ENCODE data around the gene TOR1A. TPM values are rescaled to one million over a fixed set of nuclear protein-coding genes. Genes with fewer than 3 reads are reported as not detected.

The TOR1A gene
- polyA plus RNA-seq, 1 donor (not counting 4 experiments of a cell fraction or from before 2014, with no cell fraction given), result 60.6 TPM

- no peak overlapping the region for H3K4me2 ChIP-seq (ENCODE audit: control insufficient read depth, extremely low read depth, insufficient read depth, low read depth, low read length)
- no peaks in the 10 kb centered on the region for H3K4me1 ChIP-seq (ENCODE audit: control insufficient read depth, extremely low read depth, insufficient read depth, low read length)
- H3K36me3 ChIP-seq (ENCODE audit: control insufficient read depth in 2 of 2, extremely low read depth in 1 of 2, insufficient read depth in 2 of 2, low read length in 2 of 2), result peaks cover 0 to 20% of the 10 kb centered on the region in 2 experiments
- H2AFZ ChIP-seq (ENCODE audit: control insufficient read depth, low read length), result no peak overlapping the region
- FAIRE-seq (no peak), DNase-seq (ENCODE audit: low read depth, low spot score) (no peak)
- no peaks in the 10 kb centered on the region for H3K27me3 ChIP-seq (ENCODE audit: control insufficient read depth, extremely low read depth, insufficient read depth, low read length)
- H3K9ac ChIP-seq (ENCODE audit: control insufficient read depth, extremely low read depth, insufficient read depth, low read length), result no peak overlapping the region
- TF ChIP-seq CTCF (optimal IDR thresholded peaks at IDR 0.05 in 1 of 3, IDR thresholded peaks at IDR 0.05 in 1 of 3, conservative IDR thresholded peaks at IDR 0.05 in 1 of 3; ENCODE audit: extremely low read depth in 1 of 3, insufficient read depth in 2 of 3, low read length in 3 of 3) (no peak), EZH2 (IDR thresholded peaks at IDR 0.05; ENCODE audit: low read length) (no peak)
- H3K4me3 ChIP-seq (ENCODE audit: control insufficient read depth in 2 of 3, extremely low read depth in 1 of 3, insufficient read depth in 2 of 3, low read depth in 1 of 3, low read length in 3 of 3), result no peak overlapping the region
- dilution Hi-C loops (cut with MboI; ENCODE audit: extremely low pct_ligation_motif_present, low sequenced_read_pairs), result no loop called here
- H3K27ac ChIP-seq (ENCODE audit: control insufficient read depth, insufficient read depth, low read length), result no peak overlapping the region
- no peaks in the 10 kb centered on the region for H3K9me3 ChIP-seq (ENCODE audit: control insufficient read depth, low read depth, low read length)
- H4K20me1 ChIP-seq (ENCODE audit: control insufficient read depth, extremely low read depth, insufficient read depth, low read length), result no peaks in the 10 kb centered on the region
- no peaks in the 10 kb centered on the region for H3K79me2 ChIP-seq (ENCODE audit: control insufficient read depth, insufficient read depth, low read length)
- H3K9me1 ChIP-seq (ENCODE audit: control insufficient read depth, extremely low read depth, insufficient read depth, low read length), result no peaks in the 10 kb centered on the region
Observed at GRCh38 chr9:129869585-129870501, 45.9 kb upstream of the TOR1A start.

GRCh38 chr9:129868872-129869486, 45.0 kb upstream of the TOR1A start:
- Histone ChIP-seq H3K9ac (ENCODE audit: control insufficient read depth, extremely low read depth, insufficient read depth, low read length) (no peak overlapping the region), H3K79me2 (ENCODE audit: control insufficient read depth, insufficient read depth, low read length) (no peaks in the 10 kb centered on the region), H3K27me3 (ENCODE audit: control insufficient read depth, extremely low read depth, insufficient read depth, low read length) (no peaks in the 10 kb centered on the region), H3K36me3 (ENCODE audit: control insufficient read depth in 2 of 2, extremely low read depth in 1 of 2, insufficient read depth in 2 of 2, low read length in 2 of 2) (peaks cover 0 to 13% of the 10 kb centered on the region in 2 experiments), H2AFZ (ENCODE audit: control insufficient read depth, low read length) (no peak overlapping the region), H3K9me3 (ENCODE audit: control insufficient read depth, low read depth, low read length) (no peaks in the 10 kb centered on the region), H3K9me1 (ENCODE audit: control insufficient read depth, extremely low read depth, insufficient read depth, low read length) (no peaks in the 10 kb centered on the region), H3K4me1 (ENCODE audit: control insufficient read depth, extremely low read depth, insufficient read depth, low read length) (no peaks in the 10 kb centered on the region), H3K4me2 (ENCODE audit: control insufficient read depth, extremely low read depth, insufficient read depth, low read depth, low read length) (no peak overlapping the region), H3K27ac (ENCODE audit: control insufficient read depth, insufficient read depth, low read length) (no peak overlapping the region), H3K4me3 (ENCODE audit: control insufficient read depth in 2 of 3, extremely low read depth in 1 of 3, insufficient read depth in 2 of 3, low read depth in 1 of 3, low read length in 3 of 3) (no peak overlapping the region), H4K20me1 (ENCODE audit: control insufficient read depth, extremely low read depth, insufficient read depth, low read length) (no peaks in the 10 kb centered on the region)
- TF ChIP-seq EZH2 (IDR thresholded peaks at IDR 0.05; ENCODE audit: low read length) (no peak), CTCF (optimal IDR thresholded peaks at IDR 0.05 in 1 of 3, IDR thresholded peaks at IDR 0.05 in 1 of 3, conservative IDR thresholded peaks at IDR 0.05 in 1 of 3; ENCODE audit: extremely low read depth in 1 of 3, insufficient read depth in 2 of 3, low read length in 3 of 3) (no peak)
- dilution Hi-C loops (cut with MboI; ENCODE audit: extremely low pct_ligation_motif_present, low sequenced_read_pairs), result no loop called here
- no peak for FAIRE-seq
- DNase-seq (ENCODE audit: low read depth, low spot score), result no peak

Measured in keratinocyte (primary cell).